Neural cell (in vitro differentiated cells): Measurements from ENCODE around the gene YPEL2. TPM values are rescaled to one million over a fixed set of nuclear protein-coding genes. Genes with fewer than 3 reads are reported as not detected.

Experiments
- H2AFZ ChIP-seq: fragments of 200-600, 300-800 bp; sonication (generic), shearing (Covaris generic); 2 replicates; pipeline ENCODE4 v1.6.0; 2014; ENCODE audit warnings: low read depth, mild to moderate bottlenecking, antibody characterized with exemption, low read length, moderate library complexity
- H3F3A ChIP-seq: fragments of 200-600 bp; shearing (Covaris generic); 2 replicates; pipeline ENCODE4 v1.6.1; 2016; ENCODE audit warnings: mild to moderate bottlenecking, moderate library complexity, mixed read lengths, antibody characterized with exemption, low read length; ENCODE audit not compliant: insufficient read depth, poor library complexity, severe bottlenecking
- H3K27ac ChIP-seq: fragments of 200-600, 300-800 bp; sonication (generic), shearing (Covaris generic); 2 replicates; pipeline ENCODE4 v1.5.1; 2014; ENCODE audit warnings: mild to moderate bottlenecking, low read length, moderate library complexity
- H3K27me3 ChIP-seq: fragments of 300-800, 200-600 bp; sonication (generic), shearing (Covaris generic); 2 replicates; pipeline ENCODE4 v1.6.0; 2014; ENCODE audit warnings: mild to moderate bottlenecking, low read depth, low read length, moderate library complexity; ENCODE audit not compliant: insufficient read depth
- H3K36me3 ChIP-seq: fragments of 300-800, 200-600 bp; sonication (generic), shearing (Covaris generic); 2 replicates; pipeline ENCODE4 v1.5.1; 2014; ENCODE audit warnings: mild to moderate bottlenecking, antibody characterized with exemption, low read length, moderate library complexity; ENCODE audit not compliant: insufficient read depth
- H3K4me2 ChIP-seq: fragments of 300-800, 200-600 bp; sonication (generic), shearing (Covaris generic); 2 replicates; pipeline ENCODE4 v1.6.0; 2014; ENCODE audit warnings: mild to moderate bottlenecking, low read length
- H3K4me3 ChIP-seq: fragments of 300-800, 200-600 bp; sonication (generic), shearing (Covaris generic); 2 replicates; pipeline ENCODE4 v1.5.1; 2014; ENCODE audit warnings: mild to moderate bottlenecking, low read length, moderate library complexity
- H3K79me2 ChIP-seq: fragments of 200-600 bp; shearing (Covaris generic); replicated peaks from 2 replicates; pipeline ENCODE4 v1.6.0; 2014; ENCODE audit warnings: mild to moderate bottlenecking, low read length, moderate library complexity; ENCODE audit not compliant: insufficient read depth
- H3K9ac ChIP-seq: fragments of 300-800, 200-600 bp; sonication (generic), shearing (Covaris generic); 2 replicates; pipeline ENCODE4 v1.6.1; 2016; ENCODE audit warnings: mild to moderate bottlenecking, low read length, mixed read lengths
- H3K9me2 ChIP-seq: fragments of 200-600 bp; shearing (Covaris generic); 2 replicates; pipeline ENCODE4 v1.6.1; 2016; ENCODE audit warnings: mild to moderate bottlenecking, low read length, mixed read lengths; ENCODE audit not compliant: insufficient read depth
- H3K9me3 ChIP-seq: fragments of 200-600, 300-800 bp; sonication (generic), shearing (Covaris generic); 2 replicates; pipeline ENCODE4 v1.6.1; 2016; ENCODE audit warnings: mild to moderate bottlenecking, mixed run types, low read length, moderate library complexity, mixed read lengths
- H4K20me1 ChIP-seq: fragments of 200-600 bp; shearing (Covaris generic); 2 replicates; pipeline ENCODE4 v1.6.1; 2016; ENCODE audit warnings: mild to moderate bottlenecking, mixed run types; ENCODE audit not compliant: insufficient read depth
- EP300 ChIP-seq: fragments of 450-650 bp; conservative IDR thresholded peaks from 2 replicates; pipeline ENCODE4 v1.6.1; 2014; ENCODE audit warnings: antibody characterized with exemption, mild to moderate bottlenecking, moderate library complexity; ENCODE audit not compliant: poor library complexity, severe bottlenecking
- EZH2 ChIP-seq: fragments of 200-600, 300-800 bp; shearing (Covaris generic), sonication (generic); IDR thresholded peaks from 2 replicates; pipeline ENCODE4 v1.6.1; 2014; ENCODE audit warnings: antibody characterized with exemption, low read length, borderline replicate concordance, mild to moderate bottlenecking; ENCODE audit not compliant: insufficient read depth, poor library complexity, severe bottlenecking
- MXI1 ChIP-seq: fragments of 450-650 bp; conservative IDR thresholded peaks from 2 replicates; pipeline ENCODE4 v1.6.1; 2014; ENCODE audit warnings: antibody characterized with exemption, mild to moderate bottlenecking; ENCODE audit not compliant: poor library complexity, severe bottlenecking
- POLR2AphosphoS5 ChIP-seq: IDR thresholded peaks from 2 replicates; pipeline ENCODE4 v1.6.1; 2012
- RAD21 ChIP-seq: fragments of 450-650 bp; conservative IDR thresholded peaks from 2 replicates; pipeline ENCODE4 v1.6.1; 2014; ENCODE audit warnings: antibody characterized with exemption, mild to moderate bottlenecking, moderate library complexity
- SMC3 ChIP-seq: fragments of 450-650 bp; conservative IDR thresholded peaks from 2 replicates; pipeline ENCODE4 v1.6.1; 2014; ENCODE audit warnings: antibody characterized with exemption, mild to moderate bottlenecking, moderate library complexity; ENCODE audit not compliant: poor library complexity
- TAF1 ChIP-seq: IDR thresholded peaks from 2 replicates; pipeline ENCODE4 v1.6.1; 2012; ENCODE audit warnings: low read depth
- polyA plus RNA-seq: library from polyadenylated mRNA; depleted of rRNA; stranded (reverse); fragments of >200 nt; gene quantifications from 2 replicates; pipeline ENCODE4 v1.2.3, GENCODE V29; 2014
- small RNA-seq, 3 experiments: library from RNA; depleted of rRNA; stranded (forward); fragments of <200 nt; gene quantifications; one replicate each; pipeline ENCODE3, GENCODE V24; 2012
- TF ChIP-seq, protein P1 (sequence below): fragments of 450-650 bp; IDR thresholded peaks from 2 replicates; pipeline ENCODE4 v1.5.1; 2014; ENCODE audit warnings: antibody characterized with exemption, mild to moderate bottlenecking, moderate library complexity; ENCODE audit not compliant: poor library complexity, severe bottlenecking
- TF ChIP-seq, protein P2 (sequence below): IDR thresholded peaks from 2 replicates; pipeline ENCODE4 v1.6.1; 2012; ENCODE audit warnings: borderline replicate concordance

YPEL2 gene
- polyA plus RNA-seq, 1 donor from 2014 or later, result 17.0 TPM

DNA sequence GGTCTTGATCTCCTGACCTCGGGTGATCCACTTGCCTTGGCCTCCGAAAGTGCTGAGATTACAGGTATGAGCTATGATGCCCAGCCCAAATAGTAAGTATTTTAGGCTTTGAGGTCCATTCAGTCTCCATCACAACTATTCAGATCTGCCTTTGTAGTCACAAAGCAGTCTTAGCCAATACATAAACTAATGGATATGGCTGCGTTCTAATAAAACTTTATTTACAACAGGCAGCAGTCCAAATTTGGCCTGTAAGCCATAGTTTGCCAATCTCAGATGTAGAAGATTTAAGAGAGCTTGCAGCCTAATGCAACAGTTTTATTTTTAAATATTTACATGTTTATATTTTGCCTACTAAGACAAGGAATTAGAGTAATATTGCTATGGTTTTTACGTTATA lies 111.7 kb downstream of the YPEL2 start:
- TF ChIP-seq, protein P1, sequence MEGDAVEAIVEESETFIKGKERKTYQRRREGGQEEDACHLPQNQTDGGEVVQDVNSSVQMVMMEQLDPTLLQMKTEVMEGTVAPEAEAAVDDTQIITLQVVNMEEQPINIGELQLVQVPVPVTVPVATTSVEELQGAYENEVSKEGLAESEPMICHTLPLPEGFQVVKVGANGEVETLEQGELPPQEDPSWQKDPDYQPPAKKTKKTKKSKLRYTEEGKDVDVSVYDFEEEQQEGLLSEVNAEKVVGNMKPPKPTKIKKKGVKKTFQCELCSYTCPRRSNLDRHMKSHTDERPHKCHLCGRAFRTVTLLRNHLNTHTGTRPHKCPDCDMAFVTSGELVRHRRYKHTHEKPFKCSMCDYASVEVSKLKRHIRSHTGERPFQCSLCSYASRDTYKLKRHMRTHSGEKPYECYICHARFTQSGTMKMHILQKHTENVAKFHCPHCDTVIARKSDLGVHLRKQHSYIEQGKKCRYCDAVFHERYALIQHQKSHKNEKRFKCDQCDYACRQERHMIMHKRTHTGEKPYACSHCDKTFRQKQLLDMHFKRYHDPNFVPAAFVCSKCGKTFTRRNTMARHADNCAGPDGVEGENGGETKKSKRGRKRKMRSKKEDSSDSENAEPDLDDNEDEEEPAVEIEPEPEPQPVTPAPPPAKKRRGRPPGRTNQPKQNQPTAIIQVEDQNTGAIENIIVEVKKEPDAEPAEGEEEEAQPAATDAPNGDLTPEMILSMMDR, result no peak
- TF ChIP-seq, protein P2, sequence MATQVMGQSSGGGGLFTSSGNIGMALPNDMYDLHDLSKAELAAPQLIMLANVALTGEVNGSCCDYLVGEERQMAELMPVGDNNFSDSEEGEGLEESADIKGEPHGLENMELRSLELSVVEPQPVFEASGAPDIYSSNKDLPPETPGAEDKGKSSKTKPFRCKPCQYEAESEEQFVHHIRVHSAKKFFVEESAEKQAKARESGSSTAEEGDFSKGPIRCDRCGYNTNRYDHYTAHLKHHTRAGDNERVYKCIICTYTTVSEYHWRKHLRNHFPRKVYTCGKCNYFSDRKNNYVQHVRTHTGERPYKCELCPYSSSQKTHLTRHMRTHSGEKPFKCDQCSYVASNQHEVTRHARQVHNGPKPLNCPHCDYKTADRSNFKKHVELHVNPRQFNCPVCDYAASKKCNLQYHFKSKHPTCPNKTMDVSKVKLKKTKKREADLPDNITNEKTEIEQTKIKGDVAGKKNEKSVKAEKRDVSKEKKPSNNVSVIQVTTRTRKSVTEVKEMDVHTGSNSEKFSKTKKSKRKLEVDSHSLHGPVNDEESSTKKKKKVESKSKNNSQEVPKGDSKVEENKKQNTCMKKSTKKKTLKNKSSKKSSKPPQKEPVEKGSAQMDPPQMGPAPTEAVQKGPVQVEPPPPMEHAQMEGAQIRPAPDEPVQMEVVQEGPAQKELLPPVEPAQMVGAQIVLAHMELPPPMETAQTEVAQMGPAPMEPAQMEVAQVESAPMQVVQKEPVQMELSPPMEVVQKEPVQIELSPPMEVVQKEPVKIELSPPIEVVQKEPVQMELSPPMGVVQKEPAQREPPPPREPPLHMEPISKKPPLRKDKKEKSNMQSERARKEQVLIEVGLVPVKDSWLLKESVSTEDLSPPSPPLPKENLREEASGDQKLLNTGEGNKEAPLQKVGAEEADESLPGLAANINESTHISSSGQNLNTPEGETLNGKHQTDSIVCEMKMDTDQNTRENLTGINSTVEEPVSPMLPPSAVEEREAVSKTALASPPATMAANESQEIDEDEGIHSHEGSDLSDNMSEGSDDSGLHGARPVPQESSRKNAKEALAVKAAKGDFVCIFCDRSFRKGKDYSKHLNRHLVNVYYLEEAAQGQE, result no peak
- TF ChIP-seq SMC3, result no peak
- no peak for TF ChIP-seq RAD21
- no peak for TF ChIP-seq POLR2AphosphoS5
- TF ChIP-seq TAF1, result no peak
- TF ChIP-seq EP300, result no peak
- no peak for TF ChIP-seq MXI1
- TF ChIP-seq EZH2, result no peak
- Histone ChIP-seq H3K4me2 (no peak overlapping the region), H2AFZ (no peak overlapping the region), H3K9ac (no peak overlapping the region), H3K27ac (no peak overlapping the region), H3K79me2 (no peaks in the 10 kb centered on the region), H3K27me3 (no peaks in the 10 kb centered on the region), H3K4me3 (no peak overlapping the region), H3F3A (no peaks in the 10 kb centered on the region), H3K9me2 (no peaks in the 10 kb centered on the region), H3K36me3 (no peaks in the 10 kb centered on the region), H3K9me3 (no peaks in the 10 kb centered on the region), H4K20me1 (no peaks in the 10 kb centered on the region)

Small RNAs within 50 kb of the gene (small RNA-seq; reads per million reads assigned to genes)
- gene MIR4729, result 0 reads per million in 3 experiments

Other genes with a start within 250 kb of the YPEL2 start
- 65.2 and 79.7 TPM in 2 replicates for gene TRIM37, start 224.8 kb upstream of the YPEL2 start, polyA plus RNA-seq
- 236 and 336 TPM in 2 replicates for gene SKA2, start 176.5 kb upstream of the YPEL2 start, polyA plus RNA-seq
- gene PRR11, start 175.9 kb upstream of the YPEL2 start, polyA plus RNA-seq, result 0.16 and 0.22 TPM in 2 replicates
- gene SMG8, start 121.6 kb upstream of the YPEL2 start, polyA plus RNA-seq, result 16.5 and 24.0 TPM in 2 replicates
- gene GDPD1, start 111.1 kb upstream of the YPEL2 start, polyA plus RNA-seq, result 31.8 and 40.1 TPM in 2 replicates
- gene DHX40, start 234.0 kb downstream of the YPEL2 start, polyA plus RNA-seq, result 113 and 130 TPM in 2 replicates